Fibroblast of lung (primary cell): ENCODE measurements around the gene TACC2. TPM values are rescaled to one million over a fixed set of nuclear protein-coding genes. Genes with fewer than 3 reads are reported as not detected.

Experiments used
- DNase-seq, 2 donors: peaks; one replicate each; pipeline versions ENCODE4 v3.0.0 to v3.0.0-alpha.2; 2010; ENCODE audit warnings: low read depth in 2 of 2
- H2AFZ ChIP-seq: 2 replicates; pipeline ENCODE4 v1.5.1; 2012; ENCODE audit warnings: low read length, control low read depth, inconsistent platforms
- H3K27ac ChIP-seq: 2 replicates; pipeline ENCODE4 v1.5.1; 2011; ENCODE audit warnings: low read length, control low read depth; ENCODE audit not compliant: insufficient read depth
- H3K27me3 ChIP-seq: 2 replicates; pipeline ENCODE4 v1.5.1; 2011; ENCODE audit warnings: mild to moderate bottlenecking, low read length; ENCODE audit not compliant: control insufficient read depth, insufficient read depth
- H3K36me3 ChIP-seq: 2 replicates; pipeline ENCODE4 v1.5.1; 2011; ENCODE audit warnings: low read length; ENCODE audit not compliant: control insufficient read depth, insufficient read depth
- H3K4me1 ChIP-seq: 2 replicates; pipeline ENCODE4 v1.5.1; 2011; ENCODE audit warnings: low read length; ENCODE audit not compliant: control insufficient read depth, insufficient read depth; ENCODE audit errors: extremely low read depth
- H3K4me2 ChIP-seq: 2 replicates; pipeline ENCODE4 v1.5.1; 2011; ENCODE audit warnings: low read length, control low read depth; ENCODE audit not compliant: insufficient read depth; ENCODE audit errors: extremely low read depth
- H3K4me3 ChIP-seq, 4 experiments: fragments of 200-600 bp in 1 of 4; sonication (generic) in 1 of 4; replicated peaks in 1 of 4; 2 replicates each; pipeline ENCODE4 v1.5.1; 2011 to 2016; ENCODE audit warnings: low read length in 4 of 4, low read depth in 3 of 4, mild to moderate bottlenecking in 3 of 4, control low read depth in 2 of 4, inconsistent platforms in 1 of 4, mixed read lengths in 1 of 4; ENCODE audit not compliant: insufficient read depth in 1 of 4; ENCODE audit errors: control extremely low read depth in 1 of 4
- H3K79me2 ChIP-seq: 2 replicates; pipeline ENCODE4 v1.5.1; 2012; ENCODE audit warnings: mild to moderate bottlenecking, low read length, inconsistent platforms; ENCODE audit not compliant: control insufficient read depth, insufficient read depth
- H3K9ac ChIP-seq: 2 replicates; pipeline ENCODE4 v1.5.1; 2011; ENCODE audit warnings: mild to moderate bottlenecking, low read length, control low read depth; ENCODE audit not compliant: insufficient read depth
- H3K9me3 ChIP-seq: 2 replicates; pipeline ENCODE4 v1.5.1; 2012; ENCODE audit warnings: low read depth, low read length; ENCODE audit not compliant: control insufficient read depth, insufficient read depth
- H4K20me1 ChIP-seq: 2 replicates; pipeline ENCODE4 v1.5.1; 2011; ENCODE audit warnings: low read length; ENCODE audit not compliant: control insufficient read depth, insufficient read depth; ENCODE audit errors: extremely low read depth
- EZH2 ChIP-seq: IDR thresholded peaks from 2 replicates; pipeline ENCODE4 v1.5.1; 2012; ENCODE audit warnings: low read length, control low read depth, mild to moderate bottlenecking; ENCODE audit errors: missing control alignments
- polyA plus RNA-seq, 2 donors: library from polyadenylated mRNA; depleted of rRNA in 1 of 2; stranded (reverse) in 1 of 2; unstranded in 1 of 2; fragments of >200 nt; gene quantifications; 2 replicates each; pipeline ENCODE4 v1.2.1, GENCODE V29; 2011 to 2012; ENCODE audit warnings: missing spikeins in 1 of 2
- total RNA-seq: library from RNA; depleted of rRNA; stranded (reverse); fragments of >200 nt; gene quantifications from 2 replicates; pipeline ENCODE4 v1.2.1, GENCODE V29; 2014
- TF ChIP-seq, protein P1 (sequence below), 2 donors: IDR thresholded peaks in 1 of 2; conservative IDR thresholded peaks in 1 of 2; 1 replicate in 1 of 2; 2 replicates in 1 of 2; pipeline ENCODE4 v1.5.1; 2011 to 2012; ENCODE audit warnings: low read length in 2 of 2, control low read depth in 1 of 2, inconsistent platforms in 1 of 2, low read depth in 1 of 2, mild to moderate bottlenecking in 1 of 2

The TACC2 gene
- total and polyA plus RNA-seq, 2 donors (not counting 1 experiment from before 2014, with no cell fraction given), result 7.6 to 13.0 TPM

DNA sequence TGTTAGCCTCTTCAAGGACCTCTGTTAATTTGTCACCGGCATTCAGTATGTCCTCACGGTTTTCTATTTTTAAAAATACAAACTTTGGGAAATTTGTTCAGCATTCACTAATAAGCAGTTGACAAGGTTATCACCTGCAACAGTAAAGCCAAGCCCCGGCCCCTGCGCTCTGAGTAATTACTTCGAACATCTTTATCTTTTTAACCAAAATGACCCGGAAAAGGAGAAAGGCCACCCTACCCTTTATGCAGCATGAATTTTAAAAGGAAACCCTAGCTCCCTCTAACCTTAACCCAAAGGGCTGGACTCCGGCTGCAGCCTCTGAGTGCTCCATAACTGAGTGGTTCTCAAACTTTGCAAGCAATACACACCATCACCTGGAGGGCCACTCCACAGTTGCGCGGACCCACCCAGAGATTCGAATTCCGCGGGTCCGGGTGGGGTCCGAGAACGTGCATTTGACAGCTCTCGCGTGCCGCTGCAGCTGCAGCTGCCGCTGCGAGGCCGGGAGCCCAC, 14.9 kb upstream of the TACC2 start:
- Histone ChIP-seq H3K4me2 (peak overlapping the region; percentile 70), H3K27ac (peak overlapping the region; percentile 36), H3K4me3 (peak overlapping the region; percentile 80 to 89 (median 84)), H3K27me3 (no peaks in the 10 kb centered on the region), H4K20me1 (no peaks in the 10 kb centered on the region), H3K9ac (peak overlapping the region; percentile 89), H3K36me3 (peaks cover 2% of the 10 kb centered on the region), H2AFZ (peak overlapping the region; percentile 84), H3K4me1 (no peaks in the 10 kb centered on the region), H3K9me3 (no peaks in the 10 kb centered on the region), H3K79me2 (peaks cover 14% of the 10 kb centered on the region)
- TF ChIP-seq, protein P1, sequence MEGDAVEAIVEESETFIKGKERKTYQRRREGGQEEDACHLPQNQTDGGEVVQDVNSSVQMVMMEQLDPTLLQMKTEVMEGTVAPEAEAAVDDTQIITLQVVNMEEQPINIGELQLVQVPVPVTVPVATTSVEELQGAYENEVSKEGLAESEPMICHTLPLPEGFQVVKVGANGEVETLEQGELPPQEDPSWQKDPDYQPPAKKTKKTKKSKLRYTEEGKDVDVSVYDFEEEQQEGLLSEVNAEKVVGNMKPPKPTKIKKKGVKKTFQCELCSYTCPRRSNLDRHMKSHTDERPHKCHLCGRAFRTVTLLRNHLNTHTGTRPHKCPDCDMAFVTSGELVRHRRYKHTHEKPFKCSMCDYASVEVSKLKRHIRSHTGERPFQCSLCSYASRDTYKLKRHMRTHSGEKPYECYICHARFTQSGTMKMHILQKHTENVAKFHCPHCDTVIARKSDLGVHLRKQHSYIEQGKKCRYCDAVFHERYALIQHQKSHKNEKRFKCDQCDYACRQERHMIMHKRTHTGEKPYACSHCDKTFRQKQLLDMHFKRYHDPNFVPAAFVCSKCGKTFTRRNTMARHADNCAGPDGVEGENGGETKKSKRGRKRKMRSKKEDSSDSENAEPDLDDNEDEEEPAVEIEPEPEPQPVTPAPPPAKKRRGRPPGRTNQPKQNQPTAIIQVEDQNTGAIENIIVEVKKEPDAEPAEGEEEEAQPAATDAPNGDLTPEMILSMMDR (conservative IDR thresholded peaks at IDR 0.05 in 1 of 2, IDR thresholded peaks at IDR 0.05 in 1 of 2; ENCODE audit: low read depth in 1 of 2, low read length in 2 of 2), result no peak
- TF ChIP-seq EZH2, result no peak
- DNase-seq, result no peak

DNA sequence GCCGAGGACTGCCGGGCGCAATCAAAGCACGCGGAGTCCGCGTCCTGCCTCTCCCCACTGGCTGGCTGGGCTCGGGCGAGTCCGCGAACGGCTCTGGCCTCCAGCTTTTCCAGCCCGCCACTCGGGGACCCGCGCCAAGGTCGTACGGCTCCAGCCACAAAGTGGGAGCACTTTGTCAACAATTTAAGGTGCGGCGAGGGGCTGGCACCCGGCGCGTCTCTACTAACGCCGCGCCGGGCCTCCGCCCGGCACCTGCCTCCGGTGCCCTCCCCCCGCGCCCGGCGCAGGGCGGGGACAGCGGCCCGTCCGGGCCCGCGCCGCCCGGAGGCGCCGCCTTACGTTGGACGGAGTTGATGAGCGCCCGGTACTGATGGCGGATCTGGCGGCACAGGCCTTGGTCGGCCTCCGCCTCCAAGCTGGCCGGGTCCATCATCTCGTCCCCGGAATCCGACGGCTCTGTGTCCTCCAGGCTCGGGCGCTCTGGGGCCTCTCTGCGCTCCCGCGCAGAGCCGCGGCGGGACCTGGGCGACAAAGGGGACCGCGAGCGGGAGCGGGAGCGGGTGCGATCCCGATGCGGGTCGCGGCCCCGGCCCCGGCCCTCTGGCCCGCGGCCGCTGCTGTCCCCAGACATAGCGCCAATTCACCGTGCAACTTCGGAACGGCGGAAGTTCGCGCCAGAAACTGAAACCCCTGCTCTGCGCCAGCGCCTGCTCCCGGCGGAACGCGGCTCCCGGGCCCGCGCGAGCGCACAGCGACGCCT, 14.2 kb upstream of the TACC2 start, which contains the start of gene NSMCE4A:
NSMCE4A (minus strand) TSS at position 683 of the 760 bp plus-strand sequence; CDS start at position 631, 52 bp downstream.
- Histone ChIP-seq H3K4me1 (no peaks in the 10 kb centered on the region), H4K20me1 (no peaks in the 10 kb centered on the region), H3K27me3 (no peaks in the 10 kb centered on the region), H3K9ac (peak within 1 kb of the TSS; percentile 89), H3K4me2 (peak within 1 kb of the TSS; percentile 83), H3K27ac (peak within 1 kb of the TSS; percentile 79), H3K36me3 (peaks cover 2% of the 10 kb centered on the region), H3K9me3 (no peaks in the 10 kb centered on the region), H3K4me3 (peak within 1 kb of the TSS; percentile 80 to 89 (median 84)), H2AFZ (peak within 1 kb of the TSS; percentile 94), H3K79me2 (peaks cover 14% of the 10 kb centered on the region)
- no peak for TF ChIP-seq EZH2
- TF ChIP-seq, protein P1 (conservative IDR thresholded peaks at IDR 0.05 in 1 of 2, IDR thresholded peaks at IDR 0.05 in 1 of 2; ENCODE audit: low read depth in 1 of 2, low read length in 2 of 2), result peak; percentile 34 to 63
- DNase-seq, result peak; percentile 76 to 77

DNA sequence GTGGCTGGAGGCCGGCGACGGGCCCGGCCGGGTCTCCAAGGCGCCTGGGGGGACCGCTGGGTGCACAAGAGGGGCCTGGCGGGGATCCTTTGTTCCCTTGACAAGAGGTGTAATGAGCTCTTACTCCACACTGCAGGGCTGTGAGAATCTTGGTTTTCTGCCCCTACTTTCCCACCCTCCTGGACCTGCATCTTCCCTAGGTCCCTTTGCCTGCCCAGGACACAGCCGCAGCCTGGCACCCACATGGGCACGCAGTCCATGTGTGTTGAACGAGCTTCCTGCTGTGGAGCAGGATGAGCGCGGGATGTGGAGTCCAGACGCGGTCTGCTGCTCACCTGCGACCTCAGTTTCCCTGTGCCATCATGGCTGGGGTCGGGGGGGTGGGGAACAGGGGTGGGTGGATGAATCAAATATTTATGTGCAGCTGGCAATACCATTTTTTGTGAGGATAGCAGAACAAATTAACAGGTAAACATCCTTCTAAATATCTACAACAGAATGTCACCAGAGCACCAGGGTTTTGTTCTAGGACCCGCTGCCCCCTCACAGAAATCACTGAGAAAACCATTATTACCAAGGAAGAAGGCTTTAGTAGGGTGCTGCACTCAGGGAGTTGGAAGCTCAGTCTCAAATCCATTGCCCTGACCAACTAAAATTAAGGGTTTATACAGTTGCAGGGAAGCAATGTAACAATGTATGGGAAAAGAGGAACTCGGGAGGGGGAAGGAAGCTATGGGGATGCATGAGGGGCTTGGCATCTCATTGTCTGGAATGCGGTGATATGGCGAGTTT, 13.5 kb upstream of the TACC2 start:
- H3K36me3 ChIP-seq, result peaks cover under 1% of the 10 kb centered on the region
- no peak for TF ChIP-seq EZH2
- TF ChIP-seq, protein P1 (conservative IDR thresholded peaks at IDR 0.05 in 1 of 2, IDR thresholded peaks at IDR 0.05 in 1 of 2; ENCODE audit: low read depth in 1 of 2, low read length in 2 of 2), result no peak
- H3K9ac ChIP-seq, result peak overlapping the region; percentile 89
- H3K27ac ChIP-seq, result peak overlapping the region; percentile 79
- peaks cover 14% of the 10 kb centered on the region for H3K79me2 ChIP-seq
- peak overlapping the region; percentile 80 to 89 (median 84) for H3K4me3 ChIP-seq
- H3K9me3 ChIP-seq, result no peaks in the 10 kb centered on the region
- peak overlapping the region; percentile 94 for H2AFZ ChIP-seq
- peak overlapping the region; percentile 83 for H3K4me2 ChIP-seq
- H3K4me1 ChIP-seq, result no peaks in the 10 kb centered on the region
- no peak for DNase-seq
- H4K20me1 ChIP-seq, result no peaks in the 10 kb centered on the region
- no peaks in the 10 kb centered on the region for H3K27me3 ChIP-seq
